Skeletal muscle tissue (tissue), 4 donors: Measurements from ENCODE around the gene KLHL29. TPM values are rescaled to one million over a fixed set of nuclear protein-coding genes. Genes with fewer than 3 reads are reported as not detected.

Experiments
- H3K27ac ChIP-seq: one replicate; pipeline ENCODE4 v1.7.0; 2013; ENCODE audit warnings: mild to moderate bottlenecking, low read depth, low read length, inconsistent platforms
- H3K27me3 ChIP-seq, 3 donors: one replicate each; pipeline ENCODE4 v1.7.0; 2013; ENCODE audit warnings: low read length in 3 of 3; ENCODE audit not compliant: control insufficient read depth in 3 of 3, insufficient read depth in 3 of 3
- H3K36me3 ChIP-seq, 3 donors: one replicate each; pipeline ENCODE4 v1.7.0; 2013; ENCODE audit warnings: low read length in 3 of 3; ENCODE audit not compliant: control insufficient read depth in 3 of 3, insufficient read depth in 3 of 3
- H3K4me1 ChIP-seq, 3 donors: one replicate each; pipeline ENCODE4 v1.7.0; 2013; ENCODE audit warnings: low read length in 3 of 3, mild to moderate bottlenecking in 3 of 3; ENCODE audit not compliant: control insufficient read depth in 3 of 3, insufficient read depth in 3 of 3
- H3K4me3 ChIP-seq, 3 donors: one replicate each; pipeline ENCODE4 v1.7.0; 2013; ENCODE audit warnings: low read length in 3 of 3
- H3K9ac ChIP-seq, 3 donors: one replicate each; pipeline ENCODE4 v1.7.0; 2013; ENCODE audit warnings: low read length in 3 of 3, mild to moderate bottlenecking in 3 of 3, moderate library complexity in 2 of 3, low read depth in 1 of 3
- H3K9me3 ChIP-seq, 3 donors: one replicate each; pipeline ENCODE4 v1.7.0; 2013; ENCODE audit warnings: low read length in 3 of 3; ENCODE audit not compliant: control insufficient read depth in 3 of 3
- total RNA-seq: library from RNA; depleted of rRNA; stranded (reverse); fragments of >200 nt; gene quantifications from one replicate; pipeline ENCODE4 v1.2.3, GENCODE V29; 2014
- donor health status: Osteomylitis.

Gene KLHL29
- total RNA-seq, 1 donor from 2014 or later, result 3.7 TPM

- no peaks in the 10 kb centered on the region for H3K9me3 ChIP-seq
- no peak overlapping the region for H3K4me3 ChIP-seq
- no peaks in the 10 kb centered on the region for H3K36me3 ChIP-seq
- H3K9ac ChIP-seq, result no peak overlapping the region
- H3K27me3 ChIP-seq, result no peaks in the 10 kb centered on the region
- H3K4me1 ChIP-seq, result peaks cover 38 to 44% (median 43%) of the 10 kb centered on the region in 3 donors
- H3K27ac ChIP-seq, result peak overlapping the region; percentile 74
Measured at GRCh38 chr2:23595021-23595420, 210.0 kb downstream of the KLHL29 start.

DNA sequence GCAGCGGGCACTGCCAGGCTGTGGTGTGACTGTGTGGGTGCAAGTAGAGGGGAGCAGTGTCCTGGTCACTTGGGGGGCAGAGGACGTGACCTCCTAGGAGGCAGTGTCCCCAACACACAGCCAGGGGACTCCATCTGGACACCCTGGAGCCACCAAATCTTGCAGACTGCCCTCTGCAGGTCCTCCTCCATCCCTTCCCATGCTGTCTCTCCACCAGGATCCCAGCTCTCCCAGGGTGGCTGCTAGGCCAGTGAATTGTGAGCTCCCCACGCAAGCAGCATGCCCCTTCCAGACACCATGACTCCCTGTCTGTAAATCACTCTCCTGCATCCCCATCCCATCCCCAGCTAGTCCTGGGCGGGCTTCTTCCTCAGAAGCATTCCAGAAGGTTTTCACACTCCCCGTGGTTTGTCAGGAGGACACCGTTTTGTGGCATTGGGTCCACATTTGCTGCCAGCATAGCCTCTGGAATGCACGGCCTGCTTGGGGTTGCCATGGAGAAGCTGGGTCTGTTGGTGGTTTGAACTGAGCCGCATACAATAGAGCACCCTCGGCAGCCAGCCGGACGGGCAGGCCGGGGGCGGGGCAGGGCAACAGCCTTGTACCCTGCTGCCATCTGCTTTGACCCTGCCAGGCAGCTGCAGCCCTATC lies 210.7 kb downstream of the KLHL29 start:
- Histone ChIP-seq H3K27ac (peak overlapping the region; percentile 74), H3K4me3 (peak overlapping the region; percentile 45 to 61 (median 61)), H3K36me3 (no peaks in the 10 kb centered on the region)

DNA sequence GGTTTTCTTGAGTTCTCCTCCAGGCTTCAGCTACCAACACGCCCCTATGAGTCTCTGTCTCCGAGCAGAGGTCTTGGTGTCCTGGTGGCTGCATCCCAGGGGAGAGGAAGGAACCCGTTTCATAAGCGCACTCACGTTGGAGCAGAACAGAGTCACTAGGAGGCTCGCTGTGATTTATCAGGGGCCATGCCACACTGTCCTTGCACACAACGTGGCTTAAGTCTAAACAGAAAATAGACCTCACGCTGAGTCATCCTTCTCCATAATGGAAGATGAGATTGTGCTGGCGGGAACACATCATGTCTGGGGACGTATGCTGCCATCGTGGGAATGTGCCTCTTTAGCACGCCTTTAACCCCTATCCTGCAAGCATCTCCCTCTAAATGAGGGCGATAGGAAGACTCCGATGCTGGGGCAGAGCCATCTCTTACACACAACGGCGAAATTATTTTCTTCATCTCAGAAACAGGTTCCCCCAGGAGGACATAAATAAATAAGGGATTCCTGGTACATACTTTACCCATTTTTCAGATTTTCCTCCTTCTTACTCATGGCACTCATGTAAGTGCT lies 211.4 kb downstream of the KLHL29 start:
- Histone ChIP-seq H3K9me3 (no peaks in the 10 kb centered on the region), H3K27ac (peak overlapping the region; percentile 74), H3K4me1 (peaks cover 30 to 32% (median 31%) of the 10 kb centered on the region in 3 donors), H3K4me3 (peak overlapping the region; percentile 45 to 61 (median 61)), H3K27me3 (no peaks in the 10 kb centered on the region), H3K36me3 (no peaks in the 10 kb centered on the region), H3K9ac (peak overlapping the region; percentile 6 to 70 (median 37))

More for the DNA sequence above, 210.7 kb downstream of the KLHL29 start:
- peaks cover 32 to 37% (median 36%) of the 10 kb centered on the region in 3 donors for H3K4me1 ChIP-seq
- H3K9me3 ChIP-seq, result no peaks in the 10 kb centered on the region
- no peaks in the 10 kb centered on the region for H3K27me3 ChIP-seq
- peak overlapping the region; percentile 6 to 70 (median 37) for H3K9ac ChIP-seq

GRCh38 chr2:23597687-23598086 lies 212.7 kb downstream of the KLHL29 start:
- Histone ChIP-seq H3K36me3 (no peaks in the 10 kb centered on the region), H3K4me1 (peaks cover 35 to 38% (median 38%) of the 10 kb centered on the region in 3 donors), H3K27ac (no peak overlapping the region)

DNA sequence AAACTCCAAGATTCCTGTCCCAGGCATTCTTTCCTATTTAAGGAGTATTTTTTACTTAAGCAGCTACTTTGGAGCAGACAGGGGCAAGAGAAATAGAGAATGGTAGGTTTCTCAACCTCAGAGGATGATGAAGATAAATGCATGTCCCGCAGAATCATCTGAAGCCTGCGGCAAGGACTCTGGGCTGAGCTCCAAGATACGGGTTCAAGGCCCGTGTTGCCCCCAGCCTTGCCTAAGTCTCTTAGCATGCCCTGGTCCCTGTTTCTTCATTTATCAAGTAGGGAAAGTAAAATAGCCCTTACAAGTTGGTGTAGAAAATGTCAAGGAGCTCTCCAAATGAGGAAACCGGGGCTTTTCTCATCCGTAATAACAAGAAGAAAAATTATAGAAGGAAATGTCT lies 214.0 kb downstream of the KLHL29 start:
- no peaks in the 10 kb centered on the region for H3K27me3 ChIP-seq
- H3K9me3 ChIP-seq, result no peaks in the 10 kb centered on the region
- peaks cover 39 to 48% (median 44%) of the 10 kb centered on the region in 3 donors for H3K4me1 ChIP-seq
- H3K36me3 ChIP-seq, result no peaks in the 10 kb centered on the region
- no peak overlapping the region for H3K27ac ChIP-seq
- H3K4me3 ChIP-seq, result no peak overlapping the region
- no peak overlapping the region for H3K9ac ChIP-seq

More at GRCh38 chr2:23597687-23598086, 212.7 kb downstream of the KLHL29 start:
- H3K9me3 ChIP-seq, result no peaks in the 10 kb centered on the region
- no peaks in the 10 kb centered on the region for H3K27me3 ChIP-seq
- H3K4me3 ChIP-seq, result no peak overlapping the region
- H3K9ac ChIP-seq, result no peak overlapping the region

- no peak overlapping the region for H3K4me3 ChIP-seq
- no peaks in the 10 kb centered on the region for H3K9me3 ChIP-seq
- H3K27me3 ChIP-seq, result no peaks in the 10 kb centered on the region
- H3K9ac ChIP-seq, result no peak overlapping the region
- H3K4me1 ChIP-seq, result peaks cover 33 to 48% (median 40%) of the 10 kb centered on the region in 3 donors
- H3K36me3 ChIP-seq, result no peaks in the 10 kb centered on the region
- H3K27ac ChIP-seq, result no peak overlapping the region
Measured at GRCh38 chr2:23599667-23600066, 214.7 kb downstream of the KLHL29 start.

GRCh38 chr2:23600346-23600745 lies 215.4 kb downstream of the KLHL29 start:
- H3K36me3 ChIP-seq, result no peaks in the 10 kb centered on the region
- H3K9ac ChIP-seq, result no peak overlapping the region
- H3K9me3 ChIP-seq, result no peaks in the 10 kb centered on the region
- no peak overlapping the region for H3K4me3 ChIP-seq
- peaks cover 31 to 44% (median 38%) of the 10 kb centered on the region in 3 donors for H3K4me1 ChIP-seq
- no peak overlapping the region for H3K27ac ChIP-seq
- H3K27me3 ChIP-seq, result no peaks in the 10 kb centered on the region

- H3K9me3 ChIP-seq, result no peaks in the 10 kb centered on the region
- H3K27me3 ChIP-seq, result no peaks in the 10 kb centered on the region
- no peak overlapping the region for H3K4me3 ChIP-seq
Measured at GRCh38 chr2:23601301-23601965, 216.5 kb downstream of the KLHL29 start.

DNA sequence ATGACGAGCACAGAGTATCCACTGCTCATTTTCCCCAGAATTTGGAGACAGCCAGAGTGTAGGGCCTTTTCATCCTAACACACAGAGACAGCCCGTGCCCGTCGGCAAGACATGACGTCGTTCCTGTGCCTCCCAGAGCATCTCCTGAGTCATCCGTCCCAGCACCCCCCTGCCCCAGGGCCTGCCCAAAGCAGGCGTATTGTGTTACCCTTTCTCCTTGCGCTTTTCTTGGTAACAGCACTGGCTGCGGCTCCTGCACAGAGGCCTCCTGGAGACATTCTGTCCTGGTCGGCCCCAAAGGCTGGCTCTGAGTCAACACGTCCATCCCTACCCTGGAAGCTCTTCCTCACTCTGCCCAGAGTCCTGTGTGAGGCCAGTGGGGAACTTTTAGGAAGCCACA lies 217.1 kb downstream of the KLHL29 start:
- Histone ChIP-seq H3K4me1 (peaks cover 17 to 27% (median 22%) of the 10 kb centered on the region in 3 donors), H3K27ac (peak overlapping the region; percentile 82), H3K36me3 (no peaks in the 10 kb centered on the region), H3K9me3 (peaks cover 0 to 5% (median 0%) of the 10 kb centered on the region in 3 donors), H3K27me3 (no peaks in the 10 kb centered on the region), H3K9ac (peak overlapping the region; percentile 56 to 66 (median 62)), H3K4me3 (peak overlapping the region in 1 of 3 donors; percentile 13)

More at GRCh38 chr2:23601301-23601965, 216.5 kb downstream of the KLHL29 start:
- H3K27ac ChIP-seq, result peak overlapping the region; percentile 82
- H3K9ac ChIP-seq, result peak overlapping the region; percentile 56 to 66 (median 62)
- no peaks in the 10 kb centered on the region for H3K36me3 ChIP-seq
- peaks cover 21 to 33% (median 27%) of the 10 kb centered on the region in 3 donors for H3K4me1 ChIP-seq

GRCh38 chr2:23603156-23603555 lies 218.2 kb downstream of the KLHL29 start:
- Histone ChIP-seq H3K4me1 (peaks cover 17 to 23% (median 22%) of the 10 kb centered on the region in 3 donors), H3K27ac (peak overlapping the region; percentile 82), H3K36me3 (no peaks in the 10 kb centered on the region), H3K27me3 (no peaks in the 10 kb centered on the region), H3K4me3 (no peak overlapping the region), H3K9ac (no peak overlapping the region), H3K9me3 (peaks cover 0 to 5% (median 0%) of the 10 kb centered on the region in 3 donors)
